Dermis microvascular lymphatic vessel endothelial cell (primary cell): ENCODE measurements around the gene SPRY4. TPM values are rescaled to one million over a fixed set of nuclear protein-coding genes. Genes with fewer than 3 reads are reported as not detected.

Experiments
- DNase-seq, 2 donors: peaks; one replicate each; pipeline versions ENCODE4 v3.0.0 to v3.0.0-alpha.2; 2010; ENCODE audit warnings: low read depth in 2 of 2
- total RNA-seq: library from RNA; depleted of rRNA; stranded (reverse); fragments of >200 nt; gene quantifications from 2 replicates; pipeline ENCODE4 v1.2.1, GENCODE V29; 2014

SPRY4 gene
- total RNA-seq, 1 donor from 2014 or later, result 4.5 TPM

DNA sequence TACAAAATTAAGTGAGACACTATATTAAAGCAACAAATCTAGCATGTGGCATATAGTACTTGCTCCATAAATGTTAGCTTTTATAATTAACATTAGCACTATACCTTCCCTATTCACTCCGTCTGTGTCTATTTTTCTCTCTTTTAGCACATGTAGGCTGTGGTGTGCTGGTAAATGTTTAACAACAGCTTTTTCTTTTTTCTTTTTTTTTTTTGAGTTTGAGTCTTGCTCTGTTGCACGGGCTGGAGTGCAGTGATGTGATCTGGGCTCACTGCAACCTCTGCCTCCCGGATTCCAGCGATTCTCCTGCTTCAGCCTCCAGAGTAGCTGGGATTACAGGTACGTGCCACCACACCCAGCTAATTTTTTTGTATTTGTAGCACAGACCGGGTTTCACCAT lies 62.1 kb downstream of the SPRY4 start:
- no peak for DNase-seq

Other genes with a start within 250 kb of the SPRY4 start
- 32.9 and 46.5 TPM in 2 replicates for gene NDFIP1, start 216.2 kb downstream of the SPRY4 start, total RNA-seq